ENCODE results near the gene STC2. TPM values are rescaled to one million over a fixed set of nuclear protein-coding genes. Genes with fewer than 3 reads are reported as not detected.

The STC2 gene
- polyA plus RNA-seq, 1 donor from 2014 or later = not detected

- no peak overlapping the region for H3K27ac Mint-ChIP-seq
- H3K4me1 Mint-ChIP-seq = no peaks in the 10 kb centered on the region
- H3K27me3 Mint-ChIP-seq = peaks cover 21% of the 10 kb centered on the region
- peaks cover 3 to 8% (median 4%) of the 10 kb centered on the region in 3 donors for H3K9me3 Mint-ChIP-seq
- H3K4me3 Mint-ChIP-seq = no peak overlapping the region
- no peaks in the 10 kb centered on the region for H3K36me3 Mint-ChIP-seq
These were observed 16.2 kb downstream of the STC2 start for GRCh38 chr5:173311818-173312585.

GRCh38 chr5:173310861-173311785 lies 17.1 kb downstream of the STC2 start:
- Mint-ChIP-seq H3K4me1 (no peaks in the 10 kb centered on the region), H3K9me3 (peaks cover 3 to 8% (median 4%) of the 10 kb centered on the region in 3 donors), H3K27ac (no peak overlapping the region), H3K27me3 (peaks cover 16% of the 10 kb centered on the region), H3K4me3 (no peak overlapping the region), H3K36me3 (no peaks in the 10 kb centered on the region)

DNA sequence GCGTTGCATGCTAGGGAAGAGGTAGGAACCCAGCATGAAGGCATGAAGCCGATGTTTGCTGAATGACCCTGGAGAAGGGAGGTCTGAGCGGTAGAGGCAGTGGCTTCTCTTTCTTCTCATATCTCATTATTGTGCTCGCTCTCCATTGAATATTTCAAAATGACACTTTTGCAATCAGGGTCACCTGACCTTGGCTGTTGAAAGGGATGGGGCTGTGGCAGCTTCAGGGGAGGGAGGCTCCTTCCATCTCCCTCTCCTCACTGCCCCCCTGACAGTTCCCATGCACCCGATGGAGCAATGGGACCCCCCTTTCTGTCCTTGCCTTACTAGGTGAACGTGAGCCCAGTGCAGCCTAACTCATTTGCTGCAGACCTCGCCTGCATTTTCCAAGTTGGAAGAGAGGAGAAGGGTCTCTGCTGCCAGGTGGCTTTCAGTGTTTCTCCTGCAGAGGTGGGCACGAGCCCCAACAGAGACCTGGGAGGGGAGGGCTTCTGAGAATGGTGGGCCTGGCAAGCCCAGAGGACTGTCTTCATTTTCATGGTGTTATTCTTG lies 17.9 kb downstream of the STC2 start:
- H3K27ac Mint-ChIP-seq = no peak overlapping the region
- H3K27me3 Mint-ChIP-seq = peaks cover 13% of the 10 kb centered on the region
- H3K4me3 Mint-ChIP-seq = no peak overlapping the region
- H3K9me3 Mint-ChIP-seq = peaks cover 3 to 8% (median 3%) of the 10 kb centered on the region in 3 donors
- no peaks in the 10 kb centered on the region for H3K36me3 Mint-ChIP-seq
- H3K4me1 Mint-ChIP-seq = no peaks in the 10 kb centered on the region

DNA sequence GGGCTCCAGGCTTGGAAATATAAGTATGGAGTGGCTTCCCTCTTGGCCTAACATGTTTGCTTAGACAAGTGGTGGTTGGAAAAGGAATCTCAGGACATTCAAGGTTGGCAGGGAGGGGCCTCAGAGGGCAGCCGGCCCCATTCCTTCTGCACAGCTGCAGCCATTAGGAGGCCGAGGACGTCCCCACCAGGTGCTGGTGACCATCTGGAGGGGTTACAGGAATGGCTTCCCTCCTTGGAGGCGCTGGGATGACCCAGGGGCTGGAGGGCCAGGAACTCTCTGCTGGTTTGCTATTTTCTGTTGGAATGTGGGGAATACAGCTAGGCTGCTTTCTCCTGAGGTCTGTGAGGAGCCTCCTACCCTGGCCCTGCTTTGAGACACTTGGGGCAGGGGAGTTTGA lies 18.5 kb downstream of the STC2 start:
- no peak overlapping the region for H3K27ac Mint-ChIP-seq
- H3K9me3 Mint-ChIP-seq = peaks cover 2 to 8% (median 3%) of the 10 kb centered on the region in 3 donors
- H3K4me1 Mint-ChIP-seq = no peaks in the 10 kb centered on the region
- peaks cover 9% of the 10 kb centered on the region for H3K27me3 Mint-ChIP-seq
- H3K36me3 Mint-ChIP-seq = no peaks in the 10 kb centered on the region
- H3K4me3 Mint-ChIP-seq = no peak overlapping the region

GRCh38 chr5:173308226-173308625 lies 20.0 kb downstream of the STC2 start:
- H3K27me3 Mint-ChIP-seq = peaks cover 15% of the 10 kb centered on the region
- H3K4me1 Mint-ChIP-seq = no peaks in the 10 kb centered on the region
- peaks cover 2 to 8% (median 3%) of the 10 kb centered on the region in 3 donors for H3K9me3 Mint-ChIP-seq
- no peaks in the 10 kb centered on the region for H3K36me3 Mint-ChIP-seq
- H3K27ac Mint-ChIP-seq = no peak overlapping the region
- H3K4me3 Mint-ChIP-seq = no peak overlapping the region

- peaks cover 2 to 8% (median 3%) of the 10 kb centered on the region in 3 donors for H3K9me3 Mint-ChIP-seq
- H3K27me3 Mint-ChIP-seq = peaks cover 16% of the 10 kb centered on the region
- no peaks in the 10 kb centered on the region for H3K4me1 Mint-ChIP-seq
- no peaks in the 10 kb centered on the region for H3K36me3 Mint-ChIP-seq
- H3K27ac Mint-ChIP-seq = no peak overlapping the region
- H3K4me3 Mint-ChIP-seq = no peak overlapping the region
These were observed 20.5 kb downstream of the STC2 start for GRCh38 chr5:173307695-173308094.

DNA sequence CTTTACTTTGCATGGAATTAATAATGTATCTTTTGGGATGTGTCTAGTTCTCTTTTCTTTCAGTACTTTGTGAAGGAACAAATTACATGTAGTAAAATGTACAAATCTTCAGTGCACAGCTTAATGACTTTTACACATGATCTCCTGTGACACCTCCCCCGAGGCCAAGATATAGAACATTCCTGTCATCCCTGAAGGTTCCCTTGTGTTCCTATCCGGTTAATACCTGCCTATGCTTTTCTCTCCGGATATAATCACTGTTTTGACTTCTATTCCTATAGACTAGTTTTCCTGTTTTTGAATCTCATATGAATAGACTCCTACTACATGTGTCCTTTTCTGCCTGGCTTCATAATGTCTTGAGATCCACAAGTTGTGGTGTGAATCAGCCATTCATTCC lies 21.5 kb downstream of the STC2 start:
- peaks cover 2 to 8% (median 4%) of the 10 kb centered on the region in 3 donors for H3K9me3 Mint-ChIP-seq
- H3K4me1 Mint-ChIP-seq = no peaks in the 10 kb centered on the region
- no peaks in the 10 kb centered on the region for H3K36me3 Mint-ChIP-seq
- no peak overlapping the region for H3K27ac Mint-ChIP-seq
- peaks cover 18% of the 10 kb centered on the region for H3K27me3 Mint-ChIP-seq
- no peak overlapping the region for H3K4me3 Mint-ChIP-seq

GRCh38 chr5:173304591-173304988 lies 23.6 kb downstream of the STC2 start:
- Mint-ChIP-seq H3K27me3 (peaks cover 17% of the 10 kb centered on the region), H3K27ac (no peak overlapping the region), H3K9me3 (peaks cover 2 to 8% (median 4%) of the 10 kb centered on the region in 3 donors)

DNA sequence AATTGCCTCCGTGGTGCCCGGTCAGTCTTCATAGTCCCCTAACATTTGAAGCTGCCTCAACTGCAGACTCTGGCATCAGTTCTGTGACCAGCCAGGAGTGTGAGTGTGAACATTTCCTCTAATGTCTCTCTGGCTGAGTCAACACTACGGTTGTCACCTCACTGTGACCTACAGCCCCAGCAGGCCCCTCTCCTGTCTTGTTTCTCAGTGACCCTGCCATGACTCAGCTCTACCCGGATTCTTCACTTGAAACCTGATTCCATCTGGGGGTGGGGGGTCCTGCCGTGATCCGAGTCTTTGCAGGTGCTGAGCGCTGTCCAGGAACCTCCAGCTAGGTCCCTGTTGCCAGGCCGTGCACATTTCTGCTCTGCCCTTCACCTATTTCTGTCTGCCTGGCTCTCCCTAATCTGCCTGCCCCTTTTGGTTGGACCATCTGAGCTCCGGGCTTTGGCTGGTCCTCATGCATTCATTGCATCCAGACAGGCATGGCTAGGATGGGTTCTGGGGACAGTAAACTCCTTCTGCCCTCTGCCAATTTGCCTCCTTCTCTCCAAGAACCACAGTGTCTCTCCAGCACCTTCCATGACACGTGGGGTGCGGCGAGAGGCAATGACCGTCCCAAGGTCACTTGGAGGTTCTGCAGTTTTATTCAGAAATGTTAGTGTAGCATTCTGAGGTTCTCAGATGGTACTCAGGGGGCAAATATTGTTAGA lies 24.2 kb downstream of the STC2 start:
- Mint-ChIP-seq H3K4me1 (peaks cover 0 to 2% (median 0%) of the 10 kb centered on the region in 3 donors), H3K27me3 (peaks cover 22% of the 10 kb centered on the region), H3K36me3 (no peaks in the 10 kb centered on the region), H3K9me3 (peaks cover 2 to 8% (median 4%) of the 10 kb centered on the region in 3 donors), H3K4me3 (no peak overlapping the region), H3K27ac (peak overlapping the region in 1 of 3 donors; percentile 46)

More at GRCh38 chr5:173304591-173304988, 23.6 kb downstream of the STC2 start:
- Mint-ChIP-seq H3K4me3 (no peak overlapping the region), H3K4me1 (peaks cover 0 to under 1% (median 0%) of the 10 kb centered on the region in 3 donors), H3K36me3 (no peaks in the 10 kb centered on the region)

DNA sequence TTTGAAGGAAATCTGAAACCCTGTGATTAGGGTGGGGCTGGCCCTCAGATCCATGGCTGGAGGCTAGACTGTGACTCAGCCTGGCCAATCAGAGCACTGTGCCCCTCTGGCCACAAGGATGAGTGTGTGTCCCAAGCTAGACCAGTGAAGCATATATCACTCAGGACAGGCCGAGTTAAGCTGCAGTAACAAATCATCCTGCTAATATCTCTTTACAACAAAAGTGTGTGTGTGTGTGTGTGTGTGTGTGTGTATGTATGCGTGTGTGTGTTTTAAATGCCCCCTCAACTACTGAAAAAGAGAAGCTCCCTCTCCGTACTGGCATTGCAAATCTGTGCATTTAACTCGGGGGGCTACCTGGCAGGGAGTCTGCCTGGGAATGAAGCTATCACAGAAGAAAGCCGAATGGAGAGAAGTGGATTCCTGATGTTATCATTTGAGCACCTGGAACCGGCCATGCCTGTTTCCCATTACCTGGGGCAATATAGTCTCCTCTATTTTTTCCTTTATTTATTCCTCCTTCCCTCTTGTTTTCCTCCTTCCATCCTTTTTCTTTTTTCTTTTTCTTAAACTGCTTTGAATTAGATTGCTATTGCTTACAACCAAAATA lies 25.6 kb downstream of the STC2 start:
- H3K27ac Mint-ChIP-seq = no peak overlapping the region
- peaks cover 19% of the 10 kb centered on the region for H3K27me3 Mint-ChIP-seq
- H3K4me3 Mint-ChIP-seq = no peak overlapping the region
- H3K36me3 Mint-ChIP-seq = no peaks in the 10 kb centered on the region
- H3K4me1 Mint-ChIP-seq = peaks cover 0 to 2% (median 0%) of the 10 kb centered on the region in 3 donors
- peaks cover under 1 to 2% (median 1%) of the 10 kb centered on the region in 3 donors for H3K9me3 Mint-ChIP-seq

DNA sequence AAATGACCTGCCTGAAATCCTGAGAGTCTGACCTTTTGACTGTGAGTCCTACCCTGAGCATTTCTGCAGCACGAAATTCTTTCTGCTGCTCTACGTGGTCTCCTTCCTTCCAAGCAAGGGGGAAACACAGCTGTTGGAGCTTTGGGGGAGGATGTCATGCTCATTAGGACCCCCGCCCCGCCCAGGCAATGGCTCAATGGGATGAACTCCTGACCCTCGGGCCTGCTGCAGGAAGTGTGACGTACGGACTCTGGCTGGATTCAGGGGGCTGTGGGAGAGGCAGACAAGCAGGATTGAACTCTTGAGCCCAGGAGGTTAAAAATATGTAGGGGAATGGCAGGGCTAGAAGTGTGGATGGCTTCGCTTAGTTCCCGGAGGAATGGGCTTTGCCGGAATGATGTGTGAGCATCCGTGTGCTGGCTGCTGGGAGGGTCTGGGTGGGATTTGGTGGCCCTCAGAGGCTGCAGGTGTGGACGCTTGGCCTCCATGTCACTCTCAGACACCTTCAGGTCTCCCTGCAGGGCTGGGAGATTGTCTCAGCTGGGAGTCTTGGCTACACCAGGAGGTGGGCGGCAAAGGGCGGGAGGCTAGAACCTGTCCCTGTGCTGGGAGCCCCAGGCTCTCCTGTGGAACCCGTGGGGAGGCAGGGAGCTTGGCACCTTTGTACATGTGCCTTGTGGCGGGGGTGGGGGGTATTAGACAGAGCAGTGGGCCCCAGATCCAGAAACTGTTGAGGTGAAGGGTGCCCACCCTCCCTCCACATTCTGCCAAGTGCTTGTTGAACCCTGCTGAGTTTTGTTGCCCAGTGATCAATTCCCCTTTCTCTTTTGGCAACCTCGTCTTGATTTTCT lies 26.3 kb downstream of the STC2 start:
- Mint-ChIP-seq H3K9me3 (peaks cover 0 to 2% (median 0%) of the 10 kb centered on the region in 3 donors), H3K4me1 (peaks cover 0 to 3% (median 0%) of the 10 kb centered on the region in 3 donors), H3K27me3 (peaks cover 19% of the 10 kb centered on the region), H3K4me3 (no peak overlapping the region), H3K36me3 (no peaks in the 10 kb centered on the region), H3K27ac (no peak overlapping the region)

DNA sequence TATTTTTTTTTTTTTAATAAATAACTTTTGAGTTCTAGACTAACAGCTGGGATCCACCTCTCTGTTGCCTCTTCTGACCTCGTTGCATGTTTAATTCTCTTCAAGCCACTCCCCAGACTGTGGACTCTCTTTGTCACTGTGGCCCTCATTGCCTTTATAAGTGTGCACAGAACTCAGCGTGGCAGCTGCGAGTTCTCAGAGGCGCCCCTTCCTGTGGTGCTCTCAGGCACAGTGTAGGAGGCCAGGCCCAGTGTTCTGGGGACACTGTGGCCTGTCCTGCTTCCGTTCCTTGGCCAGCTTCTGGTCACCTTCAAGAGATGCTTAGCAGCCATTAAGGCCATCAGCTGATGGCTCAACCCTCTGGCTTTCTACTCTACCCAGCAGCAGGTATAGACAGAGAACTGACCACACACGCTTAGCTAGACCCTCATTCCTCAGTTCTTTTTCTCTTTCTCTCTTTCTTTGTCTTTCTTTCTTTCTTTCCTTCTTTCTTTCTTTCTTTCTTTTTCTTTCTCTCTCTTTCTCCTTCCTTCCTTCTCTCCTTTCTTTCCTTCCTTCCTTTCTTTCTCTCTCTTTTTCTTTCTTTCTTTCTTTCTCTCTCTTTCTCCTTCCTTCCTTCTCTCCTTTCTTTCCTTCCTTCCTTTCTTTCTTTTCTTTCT lies 27.7 kb downstream of the STC2 start:
- Mint-ChIP-seq H3K27ac (no peak overlapping the region), H3K36me3 (no peaks in the 10 kb centered on the region), H3K4me1 (peaks cover 0 to 3% (median 0%) of the 10 kb centered on the region in 3 donors), H3K9me3 (peaks cover 0 to 2% (median 0%) of the 10 kb centered on the region in 3 donors), H3K4me3 (no peak overlapping the region), H3K27me3 (peaks cover 21% of the 10 kb centered on the region)

DNA sequence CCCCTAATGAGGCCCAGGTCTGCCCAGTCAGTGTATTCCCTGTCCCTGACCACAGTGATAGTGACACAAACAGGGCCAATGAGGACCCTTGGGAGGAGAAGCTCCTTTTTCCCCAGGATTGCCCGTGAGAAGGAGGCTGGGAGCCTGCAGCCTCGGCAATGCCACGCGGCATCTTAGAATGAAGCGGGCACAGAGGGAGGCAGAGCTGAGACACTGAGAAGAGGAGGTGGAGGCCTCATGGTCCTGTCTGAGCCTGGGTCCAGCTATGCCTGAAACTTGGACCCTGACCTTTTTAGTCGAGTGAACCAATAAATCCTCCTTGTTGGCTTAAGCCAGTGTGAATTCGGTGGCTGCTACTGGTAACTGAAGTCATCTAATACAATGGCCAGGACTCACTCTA lies 28.4 kb downstream of the STC2 start:
- H3K9me3 Mint-ChIP-seq = peaks cover 0 to 2% (median 0%) of the 10 kb centered on the region in 3 donors
- H3K4me1 Mint-ChIP-seq = peaks cover 0 to 3% (median 0%) of the 10 kb centered on the region in 3 donors
- no peaks in the 10 kb centered on the region for H3K36me3 Mint-ChIP-seq
- H3K27me3 Mint-ChIP-seq = peaks cover 24% of the 10 kb centered on the region
- no peak overlapping the region for H3K4me3 Mint-ChIP-seq
- H3K27ac Mint-ChIP-seq = no peak overlapping the region
